Lung (tissue), 12 donors: ENCODE data around the gene STUB1. TPM values are rescaled to one million over a fixed set of nuclear protein-coding genes. Genes with fewer than 3 reads are reported as not detected.

Experiments
- ATAC-seq: fragments of 200-7000 bp; cut with Tn5 transposase; one replicate; pipeline ENCODE4 v1.9.1; 2020; ENCODE audit warnings: moderate number of reproducible peaks; ENCODE audit not compliant: insufficient read depth, low FRiP score
- DNase-seq, 3 donors: peaks; one replicate each; pipeline ENCODE4 v3.0.0-alpha.2; 2013 to 2017
- H3K27ac ChIP-seq, 2 donors: one replicate each; pipeline ENCODE4 v1.5.1; 2013; ENCODE audit warnings: mild to moderate bottlenecking in 2 of 2, moderate library complexity in 2 of 2, control low read depth in 1 of 2, inconsistent platforms in 1 of 2, low read depth in 1 of 2, low read length in 1 of 2
- H3K27me3 ChIP-seq, 3 donors: one replicate each; pipeline ENCODE4 v1.5.1; 2013; ENCODE audit warnings: low read length in 2 of 3; ENCODE audit not compliant: control insufficient read depth in 3 of 3, insufficient read depth in 3 of 3
- H3K36me3 ChIP-seq, 4 donors: one replicate each; pipeline ENCODE4 v1.5.1; 2013; ENCODE audit warnings: low read length in 4 of 4, mild to moderate bottlenecking in 1 of 4, moderate library complexity in 1 of 4; ENCODE audit not compliant: control insufficient read depth in 4 of 4, insufficient read depth in 4 of 4
- H3K4me1 ChIP-seq, 5 donors: one replicate each; pipeline ENCODE4 v1.5.1; 2013; ENCODE audit warnings: low read length in 5 of 5, mild to moderate bottlenecking in 2 of 5, moderate library complexity in 1 of 5; ENCODE audit not compliant: control insufficient read depth in 5 of 5, insufficient read depth in 5 of 5
- H3K4me3 ChIP-seq: one replicate; pipeline ENCODE4 v1.5.1; 2013; ENCODE audit warnings: mild to moderate bottlenecking, control low read depth, moderate library complexity
- H3K9ac ChIP-seq, 2 donors: one replicate each; pipeline ENCODE4 v1.5.1; 2013; ENCODE audit warnings: low read length in 2 of 2, control low read depth in 1 of 2; ENCODE audit not compliant: insufficient read depth in 1 of 2
- H3K9me3 ChIP-seq, 4 donors: one replicate each; pipeline ENCODE4 v1.5.1; 2013; ENCODE audit warnings: low read length in 3 of 4, mild to moderate bottlenecking in 1 of 4, moderate library complexity in 1 of 4; ENCODE audit not compliant: control insufficient read depth in 4 of 4, insufficient read depth in 3 of 4
- CTCF ChIP-seq: IDR thresholded peaks from 2 replicates; pipeline ENCODE4 v1.5.1; 2012; ENCODE audit warnings: mild to moderate bottlenecking; ENCODE audit errors: control extremely low read depth, extremely low read depth
- WGBS, 2 donors: extraction: QIAGEN DNeasy Blood & Tissue Kit; methylation state at CpG; one replicate each; pipeline ENCODE4 v1.1.7; 2013; 5-methylcytosine and 5-hydroxymethylcytosine counted together
- polyA plus RNA-seq, 2 donors: library from polyadenylated mRNA; stranded (reverse); fragments of 200-250 nt; gene quantifications; one replicate each; pipeline ENCODE4 v1.2.1, GENCODE V29; 2013
- total RNA-seq, 2 donors: library from RNA; depleted of rRNA in 1 of 2; stranded (reverse); fragments of >200 nt in 1 of 2; gene quantifications; one replicate each; pipeline ENCODE4 v1.2.1, GENCODE V29; 2014 to 2021
- donor health status: control.
- donor health status: control.
- donor health status: Bipolar disorder and iron deficiency.
- donor health status: healthy.
- donor health status: DM: yes; HTN: yes; CAD: no.

The STUB1 gene
- total and polyA plus RNA-seq, 4 donors = 58.8 to 131 (median 122) TPM

- DNase-seq = no peak
- Histone ChIP-seq H3K36me3 (peaks cover 0 to 3% (median 1%) of the 10 kb centered on the region in 4 donors), H3K4me1 (peaks cover 0 to 29% (median 12%) of the 10 kb centered on the region in 5 donors), H3K4me3 (no peak overlapping the region), H3K9ac (no peak overlapping the region), H3K27me3 (peaks cover 0 to 35% (median 25%) of the 10 kb centered on the region in 3 donors), H3K9me3 (peaks cover 0 to 8% (median 0%) of the 10 kb centered on the region in 4 donors), H3K27ac (no peak overlapping the region)
- no peak for ATAC-seq
- WGBS, 2 donors = 70% methylated on average over 10 of the region's 10 CpGs
- no peak for TF ChIP-seq CTCF
These were observed 12.3 kb downstream of the STUB1 start for GRCh38 chr16:692356-693108.

- H3K27ac ChIP-seq = no peak overlapping the region
- H3K4me3 ChIP-seq = no peak overlapping the region
- peaks cover 0 to 8% (median 0%) of the 10 kb centered on the region in 4 donors for H3K9me3 ChIP-seq
- no peak for ATAC-seq
- H3K9ac ChIP-seq = no peak overlapping the region
- peaks cover 0 to 2% (median 0%) of the 10 kb centered on the region in 4 donors for H3K36me3 ChIP-seq
- TF ChIP-seq CTCF = no peak
- H3K4me1 ChIP-seq = peaks cover 0 to 29% (median 12%) of the 10 kb centered on the region in 5 donors
- WGBS, 2 donors = 43 to 45% methylated on average over 22 of the region's 22 CpGs
- DNase-seq = no peak
- H3K27me3 ChIP-seq = peaks cover 0 to 35% (median 25%) of the 10 kb centered on the region in 3 donors
These were observed 13.2 kb downstream of the STUB1 start for GRCh38 chr16:693364-693763.

- DNase-seq (no peak), ATAC-seq (no peak)
- H3K27me3 ChIP-seq = peaks cover 0 to 35% (median 25%) of the 10 kb centered on the region in 3 donors
- no peak overlapping the region for H3K9ac ChIP-seq
- H3K4me3 ChIP-seq = no peak overlapping the region
- H3K27ac ChIP-seq = no peak overlapping the region
- H3K4me1 ChIP-seq = peaks cover 0 to 27% (median 9%) of the 10 kb centered on the region in 5 donors
- WGBS, 2 donors = 3 to 8% methylated on average over 15 to 37 of the region's 37 CpGs
- H3K9me3 ChIP-seq = peaks cover 0 to 8% (median 0%) of the 10 kb centered on the region in 4 donors
- TF ChIP-seq CTCF = no peak
- peaks cover 0 to under 1% (median 0%) of the 10 kb centered on the region in 4 donors for H3K36me3 ChIP-seq
These were observed 13.6 kb downstream of the STUB1 start for GRCh38 chr16:693766-694165.
